Esophagus muscularis mucosa (tissue), 4 donors: ENCODE results near the gene BICD1.

Source experiments
- EP300 ChIP-seq: sonication (generic); formaldehyde crosslinking; IDR thresholded peaks from one replicate; pipeline ENCODE4 v1.6.1; 2017; ENCODE audit warnings: antibody characterized with exemption
- POLR2A ChIP-seq: fragments of 450-650 bp; IDR thresholded peaks from one replicate; pipeline ENCODE4 v1.6.1; 2017; ENCODE audit warnings: antibody characterized with exemption, moderate library complexity, mild to moderate bottlenecking, low read depth
- POLR2AphosphoS5 ChIP-seq, 2 donors: sonication (generic); formaldehyde crosslinking; IDR thresholded peaks; one replicate each; pipeline ENCODE4 v1.6.1; 2017; ENCODE audit warnings: antibody characterized with exemption in 2 of 2
- TF ChIP-seq, protein P1 (sequence below), 3 experiments: fragments of 200-600 bp in 2 of 3; fragments of 450-650 bp in 1 of 3; sonication (generic) in 2 of 3; IDR thresholded peaks; one replicate each; pipeline ENCODE4 v1.5.1; 2017 to 2019; ENCODE audit warnings: antibody characterized with exemption in 3 of 3, mild to moderate bottlenecking in 2 of 3, moderate library complexity in 1 of 3

DNA sequence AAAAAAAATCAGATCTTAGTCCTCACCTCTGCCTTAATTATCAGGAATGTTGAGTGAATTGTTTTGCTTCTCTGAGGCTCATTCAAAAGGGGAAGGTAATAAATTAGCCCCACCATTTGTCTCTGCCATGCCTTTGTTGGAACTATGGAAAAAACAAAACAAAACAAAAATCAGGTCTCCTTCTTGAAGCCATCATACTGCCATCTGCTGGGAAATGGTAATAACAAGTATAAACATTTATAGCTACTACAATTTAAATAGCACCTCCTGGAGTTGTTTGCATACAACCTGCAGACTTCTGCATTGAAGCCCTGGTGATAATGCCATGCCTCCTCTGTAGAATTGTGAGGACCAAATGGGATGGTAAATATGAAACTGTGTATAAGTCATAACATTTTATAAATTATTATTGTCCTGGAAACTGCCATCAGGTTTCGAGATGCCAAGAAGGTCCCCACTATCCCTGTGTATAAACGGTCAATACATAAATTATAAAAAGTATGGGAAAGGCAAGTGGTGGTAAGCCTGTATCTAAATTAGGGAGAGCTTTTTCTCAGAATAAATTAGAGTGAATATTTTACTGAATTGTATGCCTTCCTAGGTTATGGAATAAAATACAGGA is 205.5 kb downstream of the BICD1 start:
- TF ChIP-seq, protein P1, sequence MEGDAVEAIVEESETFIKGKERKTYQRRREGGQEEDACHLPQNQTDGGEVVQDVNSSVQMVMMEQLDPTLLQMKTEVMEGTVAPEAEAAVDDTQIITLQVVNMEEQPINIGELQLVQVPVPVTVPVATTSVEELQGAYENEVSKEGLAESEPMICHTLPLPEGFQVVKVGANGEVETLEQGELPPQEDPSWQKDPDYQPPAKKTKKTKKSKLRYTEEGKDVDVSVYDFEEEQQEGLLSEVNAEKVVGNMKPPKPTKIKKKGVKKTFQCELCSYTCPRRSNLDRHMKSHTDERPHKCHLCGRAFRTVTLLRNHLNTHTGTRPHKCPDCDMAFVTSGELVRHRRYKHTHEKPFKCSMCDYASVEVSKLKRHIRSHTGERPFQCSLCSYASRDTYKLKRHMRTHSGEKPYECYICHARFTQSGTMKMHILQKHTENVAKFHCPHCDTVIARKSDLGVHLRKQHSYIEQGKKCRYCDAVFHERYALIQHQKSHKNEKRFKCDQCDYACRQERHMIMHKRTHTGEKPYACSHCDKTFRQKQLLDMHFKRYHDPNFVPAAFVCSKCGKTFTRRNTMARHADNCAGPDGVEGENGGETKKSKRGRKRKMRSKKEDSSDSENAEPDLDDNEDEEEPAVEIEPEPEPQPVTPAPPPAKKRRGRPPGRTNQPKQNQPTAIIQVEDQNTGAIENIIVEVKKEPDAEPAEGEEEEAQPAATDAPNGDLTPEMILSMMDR (IDR thresholded peaks at IDR 0.05), result peak; percentile 45 to 55 (median 53)
- TF ChIP-seq POLR2A, result no peak
- no peak for TF ChIP-seq POLR2AphosphoS5 (IDR thresholded peaks at IDR 0.05)
- no peak for TF ChIP-seq EP300
